SU-DHL-6 (cell line): Measurements from ENCODE around the gene NT5C1A.

Experiments
- EZH2phosphoT487 ChIP-seq: fragments of 200-600 bp; sonication (generic), shearing (Covaris generic); conservative IDR thresholded peaks from 2 replicates; pipeline ENCODE4 v1.6.1; 2018; ENCODE audit warnings: mild to moderate bottlenecking, antibody characterized with exemption, low read length, moderate library complexity, mixed read lengths
- TF ChIP-seq, protein P1 (sequence below): fragments of 200-600 bp; sonication (generic); IDR thresholded peaks from one replicate; pipeline ENCODE4 v1.5.1; 2017; ENCODE audit warnings: antibody characterized with exemption, mild to moderate bottlenecking, low read length, moderate library complexity; ENCODE audit not compliant: insufficient read depth, poor library complexity, severe bottlenecking

DNA sequence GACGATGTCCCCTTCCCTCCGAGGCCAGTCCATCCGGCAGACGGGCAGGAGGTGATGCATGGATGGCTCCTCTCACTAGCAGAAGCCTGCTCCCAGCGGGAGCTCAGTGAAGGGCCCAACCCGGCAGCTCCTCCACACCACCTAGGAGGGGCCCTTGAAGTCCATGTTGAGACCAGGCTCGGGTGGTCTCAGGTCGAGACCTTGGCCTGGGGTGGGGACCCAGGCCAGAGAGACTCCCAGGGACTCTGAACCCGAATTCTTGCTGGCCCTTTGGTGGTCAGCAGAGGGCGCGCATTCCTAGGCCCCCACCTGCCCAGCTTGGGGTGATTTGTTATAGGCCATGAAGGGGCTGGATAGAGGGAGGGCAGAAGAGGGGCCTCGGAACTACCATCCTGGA is 642 bp upstream of the NT5C1A start:
- TF ChIP-seq, protein P1, sequence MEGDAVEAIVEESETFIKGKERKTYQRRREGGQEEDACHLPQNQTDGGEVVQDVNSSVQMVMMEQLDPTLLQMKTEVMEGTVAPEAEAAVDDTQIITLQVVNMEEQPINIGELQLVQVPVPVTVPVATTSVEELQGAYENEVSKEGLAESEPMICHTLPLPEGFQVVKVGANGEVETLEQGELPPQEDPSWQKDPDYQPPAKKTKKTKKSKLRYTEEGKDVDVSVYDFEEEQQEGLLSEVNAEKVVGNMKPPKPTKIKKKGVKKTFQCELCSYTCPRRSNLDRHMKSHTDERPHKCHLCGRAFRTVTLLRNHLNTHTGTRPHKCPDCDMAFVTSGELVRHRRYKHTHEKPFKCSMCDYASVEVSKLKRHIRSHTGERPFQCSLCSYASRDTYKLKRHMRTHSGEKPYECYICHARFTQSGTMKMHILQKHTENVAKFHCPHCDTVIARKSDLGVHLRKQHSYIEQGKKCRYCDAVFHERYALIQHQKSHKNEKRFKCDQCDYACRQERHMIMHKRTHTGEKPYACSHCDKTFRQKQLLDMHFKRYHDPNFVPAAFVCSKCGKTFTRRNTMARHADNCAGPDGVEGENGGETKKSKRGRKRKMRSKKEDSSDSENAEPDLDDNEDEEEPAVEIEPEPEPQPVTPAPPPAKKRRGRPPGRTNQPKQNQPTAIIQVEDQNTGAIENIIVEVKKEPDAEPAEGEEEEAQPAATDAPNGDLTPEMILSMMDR = peak; percentile 81
- TF ChIP-seq EZH2phosphoT487 = no peak
